SK-MEL-5 (cell line): ENCODE measurements around the gene RNF40. TPM values are rescaled to one million over a fixed set of nuclear protein-coding genes. Genes with fewer than 3 reads are reported as not detected.
"Not testable (repeated sequence)": the region's sequence is repeated elsewhere in the genome, so short reads cannot be mapped to it uniquely, and the experiment has no call there.

Source experiments
- DNase-seq: peaks from one replicate; pipeline ENCODE4 v3.0.0-alpha.2; 2016; ENCODE audit warnings: low read depth, low spot score
- in situ Hi-C: cut with HindIII; loops from 2 replicates; pipeline ENCODE4 v1.10.0; 2016; ENCODE audit warnings: low sequenced_read_pairs, high pct_unique_total_duplicates, low pct_unique_long_range_greater_than_20kb
- total RNA-seq: library from RNA; depleted of rRNA; stranded (reverse); fragments of >200 nt; shearing (Covaris generic); gene quantifications from 2 replicates; pipeline ENCODE4 v1.2.3, GENCODE V29; 2014

RNF40 gene
- total RNA-seq, 1 experiment from 2014 or later, result 120 TPM

- DNase-seq, result peak; percentile 50
- in situ Hi-C loops, result no loop called here
Measured at GRCh38 chr16:30786936-30787612, 25.0 kb downstream of the RNF40 start, which contains the start of gene ZNF629. Gene ZNF629, minus strand, starts transcription at chr16:30787205. Its CDS starts 2,723 bp downstream, at chr16:30784482.

GRCh38 chr16:30787613-30788378 is 25.7 kb downstream of the RNF40 start:
- no peak for DNase-seq
- in situ Hi-C loops, result no loop called here

GRCh38 chr16:30793508-30794069 is 31.5 kb downstream of the RNF40 start:
- in situ Hi-C loops, result no loop called here
- no peak for DNase-seq

- in situ Hi-C loops, result no loop called here
- DNase-seq, result no peak
Measured at GRCh38 chr16:30794634-30795033, 32.5 kb downstream of the RNF40 start.

- in situ Hi-C loops, result no loop called here
- DNase-seq, result no peak
Measured at GRCh38 chr16:30797670-30798309, 35.7 kb downstream of the RNF40 start.

GRCh38 chr16:30802936-30803335 is 40.8 kb downstream of the RNF40 start:
- no peak for DNase-seq
- in situ Hi-C loops, result no loop called here

GRCh38 chr16:30805056-30805369 is 42.9 kb downstream of the RNF40 start:
- in situ Hi-C loops, result no loop called here
- no peak for DNase-seq

- DNase-seq, result peak; percentile 51
- in situ Hi-C loops, result no loop called here
Measured at GRCh38 chr16:30805370-30806169, 43.4 kb downstream of the RNF40 start.

- in situ Hi-C loops, result no loop called here
- DNase-seq, result no peak
Measured at GRCh38 chr16:30808146-30808545, 46.0 kb downstream of the RNF40 start.

GRCh38 chr16:30808890-30809426 is 46.8 kb downstream of the RNF40 start:
- in situ Hi-C loops, result not testable (repeated sequence)

GRCh38 chr16:30809675-30810074 is 47.6 kb downstream of the RNF40 start:
- in situ Hi-C loops, result not testable (repeated sequence)

More at GRCh38 chr16:30808890-30809426, 46.8 kb downstream of the RNF40 start:
- DNase-seq, result not testable (repeated sequence)

GRCh38 chr16:30813821-30814189 is 51.7 kb downstream of the RNF40 start:
- in situ Hi-C loops, result no loop called here
- DNase-seq, result no peak

More at GRCh38 chr16:30809675-30810074, 47.6 kb downstream of the RNF40 start:
- not testable (repeated sequence) for DNase-seq

GRCh38 chr16:30816769-30817168 is 54.6 kb downstream of the RNF40 start:
- in situ Hi-C loops, result no loop called here
- DNase-seq, result no peak

GRCh38 chr16:30820952-30821421 is 58.9 kb downstream of the RNF40 start:
- in situ Hi-C loops, result no loop called here
- no peak for DNase-seq

- in situ Hi-C loops, DNase-seq: not testable (repeated sequence)
Measured at GRCh38 chr16:30821441-30821840, 59.3 kb downstream of the RNF40 start.

- no peak for DNase-seq
Measured at GRCh38 chr16:30821891-30822290, 59.8 kb downstream of the RNF40 start.

More at GRCh38 chr16:30821891-30822290, 59.8 kb downstream of the RNF40 start:
- in situ Hi-C loops, result no loop called here
